ENCODE measurements around the gene VILL. TPM values are rescaled to one million over a fixed set of nuclear protein-coding genes. Genes with fewer than 3 reads are reported as not detected.

The VILL gene
- total and polyA plus RNA-seq, 10 of the 15 experiments (the other 5 are each of a cell fraction or from before 2014, with no cell fraction given): 0.15 to 5.4 (median 2.1) TPM; not detected in 1

- in situ Hi-C loops (cut with MboI): no loop called here
- intact Hi-C loops (cut with micrococcal nuclease; ENCODE audit: unreplicated experiment): no loop called here
- ChIA-PET SMC1A (ENCODE audit: uncharacterized antibody, unreplicated experiment) (no interaction called here), POLR2A (no interaction called here), CTCF (interaction anchor here (0.6 kb wide), 1 partner anchor 1273 kb away, joined by 3 read pairs; no protein-coding TSS in a partner anchor), RAD21 (ENCODE audit: unreplicated experiment) (no interaction called here)
- no peak overlapping the region for H3K4me3 ChIP-seq
- no TSS peak for BruUV-seq (replicated peaks)
- no peaks in the 10 kb centered on the region for H3K9me3 ChIP-seq (replicated peaks; ENCODE audit: control insufficient read depth, insufficient read depth, low read length)
- ATAC-seq: no peak
- H3K27ac ChIP-seq (ENCODE audit: control insufficient read depth, insufficient read depth): no peak overlapping the region
- no peaks in the 10 kb centered on the region for H3K79me2 ChIP-seq (ENCODE audit: control insufficient read depth, insufficient read depth, low read length)
- H3K36me3 ChIP-seq (ENCODE audit: control insufficient read depth in 2 of 2, insufficient read depth in 2 of 2, low read length in 1 of 2): no peaks in the 10 kb centered on the region
- H3K4me1 ChIP-seq (ENCODE audit: control insufficient read depth, insufficient read depth, low read length): no peaks in the 10 kb centered on the region
- no peak for DNase-seq (ENCODE audit: low read depth, low spot score)
- H3K9ac ChIP-seq (ENCODE audit: control insufficient read depth, insufficient read depth, low read length): no peak overlapping the region
- H4K20me1 ChIP-seq (ENCODE audit: control insufficient read depth, insufficient read depth): no peaks in the 10 kb centered on the region
- no peak for FAIRE-seq
- no peaks in the 10 kb centered on the region; a peak in 1 of 4 replicates for H3K27me3 ChIP-seq (replicated peaks in 1 of 2; ENCODE audit: control insufficient read depth in 2 of 2, insufficient read depth in 2 of 2, low read length in 1 of 2)
- no peak overlapping the region for H2AFZ ChIP-seq (ENCODE audit: control insufficient read depth, low read depth, low read length)
- TF ChIP-seq USF2 (IDR thresholded peaks at IDR 0.05; ENCODE audit: borderline replicate concordance, low read depth, low read length) (no peak), ZBTB4 (CRISPR knock-in tag; IDR thresholded peaks at IDR 0.05) (no peak), TCF7 (IDR thresholded peaks at IDR 0.05; ENCODE audit: borderline replicate concordance) (no peak), CBFB (IDR thresholded peaks at IDR 0.05; ENCODE audit: low read depth) (no peak), RUNX3 (IDR thresholded peaks at IDR 0.05; ENCODE audit: low read length) (no peak), TBL1XR1 (IDR thresholded peaks at IDR 0.05; ENCODE audit: low read depth, low read length) (no peak), ESRRA (IDR thresholded peaks at IDR 0.05; ENCODE audit: low read length) (no peak), EZH2 (IDR thresholded peaks at IDR 0.05; ENCODE audit: borderline replicate concordance, control insufficient read depth, low read depth, low read length) (no peak), MEF2B (IDR thresholded peaks at IDR 0.05; ENCODE audit: partially characterized antibody, poor library complexity, severe bottlenecking) (no peak)
- TF ChIP-seq, protein P1, sequence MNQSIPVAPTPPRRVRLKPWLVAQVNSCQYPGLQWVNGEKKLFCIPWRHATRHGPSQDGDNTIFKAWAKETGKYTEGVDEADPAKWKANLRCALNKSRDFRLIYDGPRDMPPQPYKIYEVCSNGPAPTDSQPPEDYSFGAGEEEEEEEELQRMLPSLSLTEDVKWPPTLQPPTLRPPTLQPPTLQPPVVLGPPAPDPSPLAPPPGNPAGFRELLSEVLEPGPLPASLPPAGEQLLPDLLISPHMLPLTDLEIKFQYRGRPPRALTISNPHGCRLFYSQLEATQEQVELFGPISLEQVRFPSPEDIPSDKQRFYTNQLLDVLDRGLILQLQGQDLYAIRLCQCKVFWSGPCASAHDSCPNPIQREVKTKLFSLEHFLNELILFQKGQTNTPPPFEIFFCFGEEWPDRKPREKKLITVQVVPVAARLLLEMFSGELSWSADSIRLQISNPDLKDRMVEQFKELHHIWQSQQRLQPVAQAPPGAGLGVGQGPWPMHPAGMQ (IDR thresholded peaks at IDR 0.05; ENCODE audit: borderline replicate concordance): no peak
- 28% methylated on average over 4 of the region's 4 CpGs for WGBS (ENCODE audit: insufficient coverage, insufficient replicate concordance, low lambda C conversion rate, missing lambda C conversion rate)
- H3K4me2 ChIP-seq (ENCODE audit: control insufficient read depth, insufficient read depth): no peak overlapping the region
Observed at GRCh38 chr3:38049358-38050126, 59.0 kb downstream of the VILL start.
